ENCODE data around the gene INTS13.
"Not testable (repeated sequence)": the region's sequence is repeated elsewhere in the genome, so short reads cannot be mapped to it uniquely, and the experiment has no call there.

Gene INTS13

GRCh38 chr12:26937863-26938700 is at the start of gene INTS13, which contains the start of gene FGFR1OP2:
Gene INTS13 (minus strand): TSS chr12:26937981. CDS start chr12:26936803, 1,178 bp downstream.
Gene FGFR1OP2 (plus strand): TSS chr12:26938470. CDS start chr12:26954159, 15,689 bp downstream.
- peak; percentile 92 to 94 for DNase-seq

GRCh38 chr12:26982866-26983265 is 45.1 kb upstream of the INTS13 start:
- no peak for DNase-seq

GRCh38 chr12:26979733-26980132 is 42.0 kb upstream of the INTS13 start:
- no peak for DNase-seq

- no peak for DNase-seq
Measured at GRCh38 chr12:26978801-26979200, 41.0 kb upstream of the INTS13 start.

GRCh38 chr12:26976687-26977086 is 38.9 kb upstream of the INTS13 start:
- no peak for DNase-seq

GRCh38 chr12:26971963-26972362 is 34.2 kb upstream of the INTS13 start:
- DNase-seq, result no peak

GRCh38 chr12:26970136-26970535 is 32.4 kb upstream of the INTS13 start:
- no peak for DNase-seq

- no peak for DNase-seq
Measured at GRCh38 chr12:26966842-26967241, 29.1 kb upstream of the INTS13 start.

GRCh38 chr12:26963413-26963812 is 25.6 kb upstream of the INTS13 start:
- peak; percentile 50 to 51 for DNase-seq

- no peak for DNase-seq
Measured at GRCh38 chr12:26961803-26962202, 24.0 kb upstream of the INTS13 start.

- DNase-seq, result not testable (repeated sequence)
Measured at GRCh38 chr12:26961391-26961790, 23.6 kb upstream of the INTS13 start.

GRCh38 chr12:26954027-26954426 is 16.2 kb upstream of the INTS13 start:
- DNase-seq, result no peak

- DNase-seq, result peak; percentile 77 to 79
Measured at GRCh38 chr12:26953447-26953846, 15.7 kb upstream of the INTS13 start.

- DNase-seq, result no peak
Measured at GRCh38 chr12:26948309-26948708, 10.5 kb upstream of the INTS13 start.

- DNase-seq, result no peak
Measured at GRCh38 chr12:26941215-26941594, 3.4 kb upstream of the INTS13 start.

- DNase-seq, result no peak
Measured at GRCh38 chr12:26940516-26941214, 2.9 kb upstream of the INTS13 start.

GRCh38 chr12:26939953-26940352 is 2.2 kb upstream of the INTS13 start:
- DNase-seq, result peak; percentile 28 to 29

GRCh38 chr12:26939192-26939832 is 1.5 kb upstream of the INTS13 start:
- peak; percentile 15 to 19 for DNase-seq

- no peak for DNase-seq
Measured at GRCh38 chr12:26938701-26939062, 901 bp upstream of the INTS13 start.

GRCh38 chr12:26937443-26937862 is 328 bp downstream of the INTS13 start:
- DNase-seq, result peak in 1 of 2 experiments; percentile 28

- no peak for DNase-seq
Measured at GRCh38 chr12:26936559-26937442, 980 bp downstream of the INTS13 start.

GRCh38 chr12:26935636-26936378 is 2.0 kb downstream of the INTS13 start:
- DNase-seq, result peak in 1 of 2 experiments; percentile 19

Data from AML-193 (cell line).